ENCODE results near the gene TSN.
A peak's percentile ranks its signal among the peaks of the same experiment; 100 is the strongest.
"Not testable (repeated sequence)": the region's sequence is repeated elsewhere in the genome, so short reads cannot be mapped to it uniquely, and the experiment has no call there.

The TSN gene

DNA sequence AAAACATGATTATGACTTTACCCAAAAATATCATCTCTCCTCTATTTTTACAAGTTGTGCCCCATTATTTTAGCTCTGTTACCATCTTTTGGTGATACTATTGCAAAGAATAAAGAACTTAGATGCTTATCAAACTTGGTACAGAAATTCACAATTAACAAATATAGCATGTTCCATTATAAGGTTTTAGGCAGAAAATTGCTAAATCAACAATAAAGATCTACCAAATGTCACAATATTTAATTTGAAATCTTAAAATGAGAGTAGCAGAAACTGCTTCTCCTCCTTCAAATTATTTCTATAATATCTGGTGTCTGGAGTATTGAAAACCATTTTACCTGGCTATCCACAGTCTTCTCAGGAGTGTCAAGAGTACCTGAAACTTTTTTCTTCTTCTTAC lies 27.5 kb upstream of the TSN start:
- CTCF ChIA-PET = interaction anchor here (0.9 to 1.3 kb wide), 2 partner anchors 10 to 16 kb away, joined by 3 to 4 read pairs; no protein-coding TSS in a partner anchor
- Histone ChIP-seq H3K4me1 (ENCODE audit: control extremely low read depth in 1 of 4, control insufficient read depth in 4 of 4, insufficient read depth in 4 of 4, low read length in 3 of 4) (no peaks in the 10 kb centered on the region), H3K4me3 (ENCODE audit: control insufficient read depth in 1 of 7, extremely low read depth in 1 of 7, insufficient read depth in 4 of 7, low read depth in 2 of 7, low read length in 6 of 7) (no peak overlapping the region), H3K36me3 (ENCODE audit: control insufficient read depth in 4 of 4, insufficient read depth in 4 of 4, low read length in 3 of 4) (peaks cover 11 to 64% (median 34%) of the 10 kb centered on the region in 4 experiments), H3K27me3 (replicated peaks in 2 of 5; ENCODE audit: control insufficient read depth in 4 of 5, insufficient read depth in 5 of 5, low read length in 4 of 5) (no peaks in the 10 kb centered on the region), H3K27ac (ENCODE audit: insufficient read depth in 1 of 2, low read depth in 1 of 2, low read length in 2 of 2, poor library complexity in 1 of 2, severe bottlenecking in 2 of 2) (no peak overlapping the region), H3K9me3 (ENCODE audit: control extremely low read depth in 1 of 5, control insufficient read depth in 4 of 5, insufficient read depth in 2 of 5, low read depth in 1 of 5, low read length in 4 of 5) (no peaks in the 10 kb centered on the region)
- POLR2A ChIA-PET = no interaction called here
- DNase-seq = no peak

DNA sequence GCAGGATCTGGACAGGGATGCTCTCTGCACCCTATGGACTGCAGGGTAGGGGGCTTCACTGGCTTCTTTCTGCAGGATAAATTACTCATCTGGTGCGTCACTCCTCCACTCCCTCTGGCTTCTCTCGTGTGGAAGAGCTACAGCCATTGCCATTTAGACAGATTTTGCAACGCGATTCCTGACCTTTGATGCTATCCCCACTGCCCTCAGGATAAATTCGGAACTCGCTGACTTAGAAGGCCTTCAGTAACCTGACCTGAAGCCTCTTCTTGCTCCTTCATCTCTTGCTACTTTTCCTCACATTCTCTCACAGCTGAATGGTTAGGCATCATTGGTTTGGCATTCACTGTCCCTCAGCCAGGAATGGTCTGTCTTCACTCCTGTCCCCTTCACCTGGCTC lies 24.1 kb upstream of the TSN start:
- peaks cover 11 to 69% (median 43%) of the 10 kb centered on the region in 4 experiments for H3K36me3 ChIP-seq (ENCODE audit: control insufficient read depth in 4 of 4, insufficient read depth in 4 of 4, low read length in 3 of 4)
- ChIA-PET CTCF (interaction anchor here (1.5 kb wide), 1 partner anchor 13 kb away, joined by 4 read pairs; no protein-coding TSS in a partner anchor), POLR2A (no interaction called here)
- peaks cover 6 to 13% (median 9%) of the 10 kb centered on the region in 4 experiments for H3K4me1 ChIP-seq (ENCODE audit: control extremely low read depth in 1 of 4, control insufficient read depth in 4 of 4, insufficient read depth in 4 of 4, low read length in 3 of 4)
- WGBS (ENCODE audit: insufficient coverage) = 83% methylated on average over 6 of the region's 6 CpGs
- no peak for DNase-seq
- H3K9me3 ChIP-seq (ENCODE audit: control extremely low read depth in 1 of 5, control insufficient read depth in 4 of 5, insufficient read depth in 2 of 5, low read depth in 1 of 5, low read length in 4 of 5) = no peaks in the 10 kb centered on the region
- no peak overlapping the region for H3K4me3 ChIP-seq (ENCODE audit: control insufficient read depth in 1 of 7, extremely low read depth in 1 of 7, insufficient read depth in 4 of 7, low read depth in 2 of 7, low read length in 6 of 7)
- H3K27ac ChIP-seq (ENCODE audit: insufficient read depth in 1 of 2, low read depth in 1 of 2, low read length in 2 of 2, poor library complexity in 1 of 2, severe bottlenecking in 2 of 2) = no peak overlapping the region
- no peaks in the 10 kb centered on the region for H3K27me3 ChIP-seq (replicated peaks in 2 of 5; ENCODE audit: control insufficient read depth in 4 of 5, insufficient read depth in 5 of 5, low read length in 4 of 5)

DNA sequence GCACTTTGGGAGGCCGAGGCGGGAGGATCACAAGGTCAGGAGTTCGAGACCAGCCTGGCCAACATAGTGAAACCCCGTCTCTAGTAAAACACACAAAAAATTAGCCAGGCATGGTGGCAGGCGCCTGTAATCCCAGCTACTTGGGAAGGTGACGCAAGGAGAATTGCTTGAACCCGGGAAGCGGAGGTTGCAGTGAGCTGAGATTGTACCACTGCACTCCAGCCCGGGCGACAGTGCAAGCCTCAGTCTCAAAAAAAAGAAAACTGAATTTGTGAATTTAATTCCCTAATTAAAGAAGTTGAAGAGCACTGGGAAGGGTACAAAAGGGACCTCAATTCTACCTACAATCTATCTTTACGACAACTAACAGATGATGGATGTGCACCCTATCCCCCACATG lies 20.9 kb upstream of the TSN start:
- ChIA-PET POLR2A (interaction anchor here (2.6 kb wide), 1 partner anchor 203 kb away, joined by 23 read pairs; the partner anchor contains the start of gene RNU4ATAC), CTCF (interaction anchor here (1.1 kb wide), 1 partner anchor 8 kb away, joined by 4 read pairs; no protein-coding TSS in a partner anchor)
- 98% methylated on average over 11 of the region's 11 CpGs for WGBS (ENCODE audit: insufficient coverage)

DNA sequence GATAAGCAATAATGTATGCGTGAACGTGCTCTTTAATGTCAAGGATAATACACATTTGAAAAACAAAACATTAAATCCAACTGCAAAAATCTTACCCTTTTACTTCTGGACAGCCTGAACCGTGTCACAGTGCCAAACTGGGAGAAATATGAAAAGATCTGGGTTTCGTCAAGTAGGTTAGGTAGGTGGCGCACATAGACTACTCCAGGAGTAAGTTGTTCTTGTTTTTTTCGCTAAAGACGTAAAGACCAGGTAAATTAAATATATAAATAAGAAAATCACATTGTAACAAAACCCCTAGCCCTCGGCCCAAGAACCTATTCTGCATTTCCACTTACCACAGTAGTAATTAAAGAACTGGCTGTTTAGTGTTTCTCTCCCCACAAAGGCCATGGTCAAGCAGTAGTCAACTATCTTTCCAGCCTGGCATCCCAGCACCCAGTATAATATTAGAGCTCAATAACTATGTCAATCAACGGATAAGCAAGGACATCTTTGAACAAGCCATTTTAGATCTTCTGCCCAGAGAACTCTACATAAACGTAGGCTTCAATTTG lies 19.9 kb upstream of the TSN start:
- peak overlapping the region; percentile 65 to 91 for H3K27ac ChIP-seq (ENCODE audit: insufficient read depth in 1 of 2, low read depth in 1 of 2, low read length in 2 of 2, poor library complexity in 1 of 2, severe bottlenecking in 2 of 2)
- CTCF ChIA-PET = interaction anchor here (1.0 to 1.3 kb wide), 3 partner anchors 9 to 205 kb away, joined by 3 to 4 read pairs (median 4); partner anchors contain the start of gene RNU4ATAC
- peak overlapping the region in 6 of 7 experiments; percentile 88 to 100 (median 96) for H3K4me3 ChIP-seq (ENCODE audit: control insufficient read depth in 1 of 7, extremely low read depth in 1 of 7, insufficient read depth in 4 of 7, low read depth in 2 of 7, low read length in 6 of 7)
- peak in 2 of 3 donors; percentile 30 to 44 for DNase-seq
- POLR2A ChIA-PET = interaction anchor here (2.6 kb wide), 1 partner anchor 204 kb away, joined by 23 read pairs; the partner anchor contains the start of gene RNU4ATAC
- 0% methylated on average over 3 of the region's 10 CpGs for WGBS (ENCODE audit: insufficient coverage)
- H3K27me3 ChIP-seq (replicated peaks in 2 of 5; ENCODE audit: control insufficient read depth in 4 of 5, insufficient read depth in 5 of 5, low read length in 4 of 5) = no peaks in the 10 kb centered on the region
- H3K4me1 ChIP-seq (ENCODE audit: control extremely low read depth in 1 of 4, control insufficient read depth in 4 of 4, insufficient read depth in 4 of 4, low read length in 3 of 4) = peaks cover 6 to 27% (median 19%) of the 10 kb centered on the region in 4 experiments
- no peaks in the 10 kb centered on the region for H3K9me3 ChIP-seq (ENCODE audit: control extremely low read depth in 1 of 5, control insufficient read depth in 4 of 5, insufficient read depth in 2 of 5, low read depth in 1 of 5, low read length in 4 of 5)
- peaks cover 4 to 34% (median 24%) of the 10 kb centered on the region in 4 experiments for H3K36me3 ChIP-seq (ENCODE audit: control insufficient read depth in 4 of 4, insufficient read depth in 4 of 4, low read length in 3 of 4)

More for the DNA sequence above, 20.9 kb upstream of the TSN start:
- DNase-seq; H3K27me3 ChIP-seq (replicated peaks in 2 of 5; ENCODE audit: control insufficient read depth in 4 of 5, insufficient read depth in 5 of 5, low read length in 4 of 5); H3K4me3 ChIP-seq (ENCODE audit: control insufficient read depth in 1 of 7, extremely low read depth in 1 of 7, insufficient read depth in 4 of 7, low read depth in 2 of 7, low read length in 6 of 7); H3K9me3 ChIP-seq (ENCODE audit: control extremely low read depth in 1 of 5, control insufficient read depth in 4 of 5, insufficient read depth in 2 of 5, low read depth in 1 of 5, low read length in 4 of 5): not testable (repeated sequence)
- Histone ChIP-seq H3K27ac (ENCODE audit: insufficient read depth in 1 of 2, low read depth in 1 of 2, low read length in 2 of 2, poor library complexity in 1 of 2, severe bottlenecking in 2 of 2) (peak overlapping the region in 1 of 2 experiments; percentile 91), H3K36me3 (ENCODE audit: control insufficient read depth in 4 of 4, insufficient read depth in 4 of 4, low read length in 3 of 4) (peaks cover 5 to 42% (median 25%) of the 10 kb centered on the region in 4 experiments), H3K4me1 (ENCODE audit: control extremely low read depth in 1 of 4, control insufficient read depth in 4 of 4, insufficient read depth in 4 of 4, low read length in 3 of 4) (peaks cover 6 to 27% (median 19%) of the 10 kb centered on the region in 4 experiments)

DNA sequence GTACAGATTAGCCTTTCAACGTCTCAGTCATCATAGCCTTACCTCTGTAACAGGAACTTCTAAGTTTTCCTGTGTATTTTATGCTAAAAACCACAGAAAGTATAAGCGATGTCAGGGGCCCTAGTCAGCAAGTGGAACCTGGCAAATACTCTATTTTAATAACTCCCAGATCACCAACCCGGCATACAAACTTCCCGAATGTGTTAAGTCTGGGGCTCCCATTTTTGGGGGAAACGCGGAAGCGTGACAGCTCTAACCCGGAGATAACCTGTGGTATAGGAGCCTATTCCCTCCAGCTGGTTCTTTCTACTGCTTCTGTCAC lies 19.4 kb upstream of the TSN start:
- POLR2A ChIA-PET = interaction anchor here (0.9 to 2.6 kb wide), 2 partner anchors 86 to 205 kb away, joined by 4 to 23 read pairs; partner anchors contain the start of gene RNU4ATAC
- Histone ChIP-seq H3K4me1 (ENCODE audit: control extremely low read depth in 1 of 4, control insufficient read depth in 4 of 4, insufficient read depth in 4 of 4, low read length in 3 of 4) (peaks cover 6 to 27% (median 19%) of the 10 kb centered on the region in 4 experiments), H3K9me3 (ENCODE audit: control extremely low read depth in 1 of 5, control insufficient read depth in 4 of 5, insufficient read depth in 2 of 5, low read depth in 1 of 5, low read length in 4 of 5) (no peaks in the 10 kb centered on the region), H3K4me3 (ENCODE audit: control insufficient read depth in 1 of 7, extremely low read depth in 1 of 7, insufficient read depth in 4 of 7, low read depth in 2 of 7, low read length in 6 of 7) (peak overlapping the region; percentile 86 to 100 (median 95)), H3K27ac (ENCODE audit: insufficient read depth in 1 of 2, low read depth in 1 of 2, low read length in 2 of 2, poor library complexity in 1 of 2, severe bottlenecking in 2 of 2) (peak overlapping the region; percentile 65 to 91), H3K27me3 (replicated peaks in 2 of 5; ENCODE audit: control insufficient read depth in 4 of 5, insufficient read depth in 5 of 5, low read length in 4 of 5) (no peaks in the 10 kb centered on the region), H3K36me3 (ENCODE audit: control insufficient read depth in 4 of 4, insufficient read depth in 4 of 4, low read length in 3 of 4) (peaks cover 4 to 29% (median 21%) of the 10 kb centered on the region in 4 experiments)
- WGBS (ENCODE audit: insufficient coverage) = 0% methylated on average over 6 of the region's 8 CpGs
- DNase-seq = peak in 1 of 3 donors; percentile 14
- CTCF ChIA-PET = interaction anchor here (1.0 to 3.0 kb wide), 5 partner anchors 18 to 205 kb away, joined by 3 to 10 read pairs (median 3); partner anchors contain the start of genes RNU4ATAC and TSN

DNA sequence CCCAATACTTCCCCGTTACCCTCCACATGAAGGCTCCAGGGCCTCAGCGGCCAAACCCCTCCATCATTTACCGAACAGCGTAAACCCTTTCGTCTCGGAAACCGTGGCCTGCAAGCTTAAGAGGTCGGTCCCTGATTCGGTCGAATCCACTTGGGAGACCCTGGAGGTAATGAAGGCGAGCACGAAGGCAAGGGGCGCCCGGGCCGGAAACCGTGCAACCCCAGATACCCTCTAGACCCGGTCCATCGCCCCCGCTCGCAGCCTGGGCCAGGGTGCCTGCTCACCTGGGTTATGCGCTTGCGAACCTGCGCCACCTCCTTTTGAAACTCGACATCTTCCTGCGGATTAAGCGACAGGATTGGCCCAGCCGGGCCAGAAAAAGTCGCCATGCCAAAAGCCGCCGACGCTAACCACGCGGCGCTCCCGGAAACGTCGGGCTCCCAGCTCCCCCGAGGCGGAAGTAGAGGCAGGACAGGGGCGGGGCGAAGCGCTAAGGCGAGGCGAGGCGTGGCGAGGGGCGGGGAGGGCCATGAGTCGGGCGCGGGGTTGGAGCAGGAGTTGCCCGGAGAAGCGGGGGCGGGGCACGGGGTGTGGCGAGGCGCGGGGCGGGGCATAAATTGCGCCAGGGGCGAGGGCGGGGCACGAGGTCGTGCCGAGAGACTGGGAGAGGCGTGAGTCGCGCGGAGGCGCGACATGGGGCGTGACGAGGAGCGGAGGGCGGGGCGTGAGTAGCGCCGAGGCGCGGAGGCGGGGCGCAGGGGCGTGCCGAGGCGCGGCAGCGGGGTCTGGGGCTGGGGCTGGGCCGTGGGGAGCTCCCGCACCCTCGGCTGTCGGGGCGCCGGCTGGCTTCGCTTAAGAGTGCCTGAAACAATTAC lies 18.8 kb upstream of the TSN start, which contains the start of gene NIFK:
Gene NIFK (minus strand): TSS at position 414 of the 875 bp plus-strand sequence. CDS start 25 bp downstream, at position 389.
- 0% methylated on average over 64 of the region's 93 CpGs for WGBS (ENCODE audit: insufficient coverage)
- CTCF ChIA-PET = interaction anchor here (1.0 to 3.0 kb wide), 5 partner anchors 17 to 204 kb away, joined by 3 to 10 read pairs (median 3); partner anchors contain the start of gene TSN
- Histone ChIP-seq H3K27ac (ENCODE audit: insufficient read depth in 1 of 2, low read depth in 1 of 2, low read length in 2 of 2, poor library complexity in 1 of 2, severe bottlenecking in 2 of 2) (peak within 1 kb of the TSS; percentile 65 to 91), H3K4me3 (ENCODE audit: control insufficient read depth in 1 of 7, extremely low read depth in 1 of 7, insufficient read depth in 4 of 7, low read depth in 2 of 7, low read length in 6 of 7) (peak within 1 kb of the TSS; percentile 86 to 100 (median 95)), H3K27me3 (replicated peaks in 2 of 5; ENCODE audit: control insufficient read depth in 4 of 5, insufficient read depth in 5 of 5, low read length in 4 of 5) (no peaks in the 10 kb centered on the region), H3K9me3 (ENCODE audit: control extremely low read depth in 1 of 5, control insufficient read depth in 4 of 5, insufficient read depth in 2 of 5, low read depth in 1 of 5, low read length in 4 of 5) (no peaks in the 10 kb centered on the region), H3K36me3 (ENCODE audit: control insufficient read depth in 4 of 4, insufficient read depth in 4 of 4, low read length in 3 of 4) (peaks cover 0 to 23% (median 15%) of the 10 kb centered on the region in 4 experiments), H3K4me1 (ENCODE audit: control extremely low read depth in 1 of 4, control insufficient read depth in 4 of 4, insufficient read depth in 4 of 4, low read length in 3 of 4) (peaks cover 6 to 29% (median 19%) of the 10 kb centered on the region in 4 experiments)
- DNase-seq = peak; percentile 98 to 99 (median 99)
- POLR2A ChIA-PET = interaction anchor here (0.9 to 2.6 kb wide), 3 partner anchors 19 to 205 kb away, joined by 3 to 23 read pairs (median 4); partner anchors contain the start of genes RNU4ATAC and TSN

Data from common myeloid progenitor, CD34-positive (primary cell).